K562 (cell line): ENCODE measurements around the gene MMD2.

Source experiments
- CTCF ChIP-seq, 3 experiments: IDR thresholded peaks in 2 of 3; conservative IDR thresholded peaks in 1 of 3; 2 replicates each; pipeline ENCODE4 v1.5.1; 2011 to 2012; ENCODE audit warnings: low read length in 3 of 3, mild to moderate bottlenecking in 3 of 3, control low read depth in 2 of 3, improper control_type of control experiment in 1 of 3, inconsistent platforms in 1 of 3, low read depth in 1 of 3, mixed read lengths in 1 of 3, moderate library complexity in 1 of 3; ENCODE audit not compliant: insufficient read depth in 2 of 3
- JUND ChIP-seq, 2 experiments: IDR thresholded peaks; 2 replicates in 1 of 2; 3 replicates in 1 of 2; pipeline ENCODE4 v1.6.1; 2011; ENCODE audit warnings: borderline replicate concordance in 2 of 2, low read depth in 2 of 2, low read length in 2 of 2, improper control_type of control experiment in 1 of 2, missing biosample characterization in 1 of 2, missing genetic modification characterization in 1 of 2, missing genetic modification reagents in 1 of 2
- KAT2B ChIP-seq: IDR thresholded peaks from one replicate; pipeline ENCODE4 v1.6.1; 2012; ENCODE audit warnings: low read depth, mild to moderate bottlenecking, control low read depth, inconsistent platforms, low read length, moderate library complexity
- POLR2AphosphoS5 ChIP-seq: IDR thresholded peaks from 2 replicates; pipeline ENCODE4 v1.6.1; 2011; ENCODE audit warnings: mild to moderate bottlenecking, low read depth, low read length, moderate library complexity; ENCODE audit not compliant: control insufficient read depth, insufficient read depth
- RBBP5 ChIP-seq: fragments of 200-600 bp; sonication (generic); IDR thresholded peaks from 2 replicates; pipeline ENCODE4 v1.6.1; 2012; ENCODE audit warnings: borderline replicate concordance, mild to moderate bottlenecking, low read length, control low read depth, inconsistent platforms; ENCODE audit not compliant: insufficient read depth, poor library complexity, severe bottlenecking
- ZKSCAN1 ChIP-seq: fragments of 150-350 bp; IDR thresholded peaks from 2 replicates; pipeline ENCODE4 v1.6.1; 2016; ENCODE audit warnings: low read depth, low read length
- ZNF76 ChIP-seq: fragments of 250-450 bp; sonication (Bioruptor Pico); IDR thresholded peaks from 2 replicates; pipeline ENCODE4 v1.4.0; 2020; ENCODE audit warnings: mild to moderate bottlenecking, moderate library complexity, borderline replicate concordance

- TF ChIP-seq ZKSCAN1 (no peak), RBBP5 (no peak), JUND (IDR thresholded peaks at IDR 0.05; ENCODE audit: borderline replicate concordance, low read depth, low read length) (no peak), JUND (tag; IDR thresholded peaks at IDR 0.05; ENCODE audit: borderline replicate concordance, low read depth, low read length) (no peak), POLR2AphosphoS5 (no peak), KAT2B (no peak), ZNF76 (CRISPR knock-in tag) (no peak), CTCF (IDR thresholded peaks at IDR 0.05 in 2 of 3, conservative IDR thresholded peaks at IDR 0.05 in 1 of 3; ENCODE audit: insufficient read depth in 2 of 3, low read depth in 1 of 3, low read length in 3 of 3) (no peak)
Observed at GRCh38 chr7:4885317-4885807, 73.6 kb downstream of the MMD2 start.
